ENCODE results near the gene TPSAB1.
"Not testable (repeated sequence)": the region's sequence is repeated elsewhere in the genome, so short reads cannot be mapped to it uniquely, and the experiment has no call there.

TPSAB1 gene

DNA sequence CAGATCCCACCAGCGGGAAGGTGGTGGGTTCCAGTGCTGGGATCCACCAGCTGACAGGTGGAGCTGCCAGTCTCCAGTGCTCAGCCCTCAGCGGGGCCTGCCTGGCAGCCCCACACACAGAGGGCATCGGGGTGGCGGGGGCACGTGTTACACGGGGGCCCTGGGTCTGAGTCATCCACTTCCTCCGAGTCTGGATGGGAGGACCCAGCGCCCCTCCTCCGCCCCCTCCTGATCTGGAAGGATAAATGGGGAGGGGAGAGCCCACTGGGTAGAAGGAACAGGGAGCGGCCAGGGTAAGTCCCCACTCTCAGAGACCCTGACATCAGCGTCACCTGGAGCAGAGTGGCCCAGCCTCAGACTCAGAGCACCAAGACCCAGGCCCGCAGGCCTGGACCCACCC lies at the start of gene TPSAB1:
TSS of gene TPSAB1 (plus strand) at position 270 of the 400 bp plus-strand sequence. CDS start 234 bp downstream, outside the sequence.
- not testable (repeated sequence) for DNase-seq

DNA sequence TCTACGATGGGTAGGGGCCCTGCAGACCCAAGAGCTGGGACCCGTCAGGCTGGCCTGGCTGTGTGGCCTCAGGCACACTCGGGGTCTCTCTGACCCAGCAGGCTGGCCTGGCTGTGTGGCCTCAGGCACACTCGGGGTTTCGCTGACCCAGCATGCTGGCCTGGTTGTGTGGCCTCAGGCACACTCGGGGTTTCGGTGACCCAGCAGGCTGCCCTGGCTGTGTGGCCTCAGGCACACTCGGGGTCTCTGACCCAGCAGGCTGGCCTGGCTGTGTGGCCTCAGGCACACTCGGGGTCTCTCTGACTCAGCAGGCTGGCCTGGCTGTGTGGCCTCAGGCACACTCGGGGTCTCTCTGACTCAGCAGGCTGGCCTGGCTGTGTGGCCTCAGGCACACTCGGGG lies 49.7 kb upstream of the TPSAB1 start:
- not testable (repeated sequence) for DNase-seq

DNA sequence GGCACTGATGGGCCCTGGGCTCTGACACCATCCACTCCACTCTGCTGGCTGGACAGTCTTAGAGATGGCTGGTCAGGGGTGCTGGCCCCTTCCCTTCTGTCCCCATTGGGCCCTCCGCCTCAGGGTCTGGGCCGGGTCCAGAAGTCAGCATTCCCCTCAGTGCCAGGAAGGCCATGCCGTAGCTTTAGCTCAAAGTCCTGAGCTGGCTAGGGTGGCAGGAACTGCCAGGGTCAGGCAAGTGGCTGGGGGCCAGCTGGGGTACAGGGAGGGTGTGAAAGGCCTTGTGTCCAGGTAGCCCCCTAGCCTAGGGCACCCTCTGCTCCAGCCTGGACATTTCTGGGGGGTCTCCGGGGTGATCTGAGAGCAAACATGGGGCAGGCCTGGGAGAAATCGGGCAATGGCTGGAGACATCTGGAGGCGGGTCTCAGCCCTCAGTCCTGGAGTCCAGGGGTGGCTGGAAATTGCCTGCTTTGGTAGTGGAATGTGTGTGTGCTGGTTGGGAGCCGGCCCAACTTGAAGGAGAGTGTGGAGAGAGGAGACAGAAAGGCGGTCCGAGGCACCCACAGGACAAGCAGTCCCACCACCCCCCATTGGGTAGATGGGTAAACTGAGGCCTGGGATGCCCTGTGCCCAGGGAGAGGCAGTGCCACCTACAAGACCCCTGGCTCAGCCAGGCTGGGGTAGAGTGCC lies 48.0 kb upstream of the TPSAB1 start:
- no peak for DNase-seq

DNA sequence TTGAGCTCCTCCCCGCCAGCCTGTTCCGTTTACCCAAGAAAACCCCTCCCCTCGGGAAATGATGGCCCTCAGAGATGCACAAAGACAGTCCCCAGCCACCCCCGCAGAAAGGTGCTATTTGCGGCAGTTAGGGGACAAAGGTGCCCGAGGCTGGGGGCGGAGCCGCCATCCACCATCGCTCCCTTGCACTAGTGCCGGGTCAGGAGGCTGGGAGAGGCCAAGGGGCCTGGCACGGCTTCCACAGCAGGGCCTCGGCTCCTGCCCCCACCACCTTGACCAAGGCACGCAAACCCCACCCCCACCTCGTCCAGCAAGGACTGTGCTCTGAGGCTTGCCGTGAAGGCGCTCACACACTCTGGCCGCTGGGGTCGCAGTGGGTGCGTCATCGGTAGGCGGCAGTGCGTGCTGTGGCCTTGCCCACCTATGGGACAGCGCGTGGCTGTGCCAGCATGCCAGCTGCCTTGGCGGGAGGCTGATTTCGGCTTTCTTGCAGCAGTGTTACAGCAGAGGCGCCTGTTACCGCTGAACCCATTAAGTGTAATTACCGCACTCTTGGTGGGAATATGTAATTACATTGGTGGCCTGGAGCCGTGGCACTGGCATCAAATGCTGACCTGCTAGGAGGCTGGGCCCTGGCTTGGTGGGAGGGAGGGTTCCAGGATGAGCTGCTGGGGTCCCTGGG lies 47.2 kb upstream of the TPSAB1 start:
- DNase-seq, result no peak

DNA sequence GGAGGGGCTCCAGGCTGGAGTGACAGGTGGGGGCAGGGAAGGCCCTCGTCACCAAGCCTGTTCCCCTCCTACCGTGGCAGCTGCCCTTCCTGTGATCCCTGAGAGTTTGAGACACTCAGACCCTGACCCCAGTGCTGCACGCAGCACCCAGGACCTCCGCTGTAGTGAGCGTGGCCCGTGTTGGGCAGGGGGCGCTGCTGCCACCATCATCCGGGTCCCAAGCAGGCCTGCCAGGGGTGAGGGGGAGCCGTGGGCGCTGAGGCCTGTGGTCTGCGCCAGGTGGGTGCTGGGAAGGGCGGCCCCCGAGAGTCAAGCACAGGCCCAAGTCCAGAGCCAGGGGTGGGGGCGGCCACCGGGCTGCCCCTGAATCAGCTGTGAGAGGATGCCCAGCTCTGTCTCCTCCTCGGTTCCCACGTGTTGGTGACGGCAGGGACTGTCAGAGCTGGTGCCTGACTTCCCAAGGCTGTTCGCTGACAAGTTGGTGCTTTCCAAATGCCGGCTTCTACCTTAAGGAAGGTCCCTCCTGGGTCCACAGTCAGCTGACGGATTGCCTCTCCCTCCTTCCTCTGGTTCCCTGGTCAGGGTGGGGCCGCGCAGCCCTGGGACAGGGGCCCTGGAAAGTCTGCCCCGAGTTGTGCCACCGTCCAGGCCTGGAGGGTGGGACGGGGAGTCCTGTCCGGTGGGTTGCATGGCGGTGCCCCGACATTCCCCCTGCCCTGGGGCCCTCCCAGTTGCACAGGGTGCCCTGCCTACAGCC lies 46.5 kb upstream of the TPSAB1 start:
- DNase-seq, result no peak

DNA sequence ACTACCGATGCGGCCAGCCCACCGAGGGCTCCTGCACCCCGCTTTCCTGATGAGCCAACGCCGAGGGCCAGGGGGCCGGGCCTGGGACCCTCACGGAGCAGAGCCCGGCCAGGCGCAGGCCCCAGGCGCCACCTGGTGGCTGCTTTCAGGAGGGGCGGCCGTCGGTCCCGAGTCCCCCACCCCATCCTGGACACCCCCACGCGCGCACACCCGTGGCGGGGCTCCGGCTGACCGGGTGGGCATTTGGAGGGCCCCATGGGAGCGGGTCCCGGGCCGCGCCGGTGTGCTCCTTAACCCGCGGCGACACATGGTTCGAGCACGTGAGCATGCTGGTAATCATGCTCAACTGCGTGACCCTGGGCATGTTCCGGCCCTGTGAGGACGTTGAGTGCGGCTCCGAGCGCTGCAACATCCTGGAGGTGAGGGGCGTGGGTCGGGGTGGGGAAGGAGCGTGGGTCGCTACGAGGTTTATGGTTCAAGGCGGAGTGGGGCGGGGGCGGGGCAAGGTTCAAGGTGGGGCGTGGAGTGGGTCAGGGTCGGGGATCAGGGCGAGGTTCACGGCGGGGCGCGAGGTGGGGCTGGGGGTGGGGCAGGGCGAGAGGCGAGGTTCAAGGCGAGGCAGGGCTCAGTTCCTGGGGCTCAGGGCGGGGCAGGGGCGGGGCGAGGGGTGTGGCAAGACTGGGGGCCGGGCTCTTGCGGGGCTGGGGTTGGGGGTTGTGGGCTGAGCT lies 45.7 kb upstream of the TPSAB1 start:
- DNase-seq, result peak in 2 of 3 donors; percentile 11 to 39

DNA sequence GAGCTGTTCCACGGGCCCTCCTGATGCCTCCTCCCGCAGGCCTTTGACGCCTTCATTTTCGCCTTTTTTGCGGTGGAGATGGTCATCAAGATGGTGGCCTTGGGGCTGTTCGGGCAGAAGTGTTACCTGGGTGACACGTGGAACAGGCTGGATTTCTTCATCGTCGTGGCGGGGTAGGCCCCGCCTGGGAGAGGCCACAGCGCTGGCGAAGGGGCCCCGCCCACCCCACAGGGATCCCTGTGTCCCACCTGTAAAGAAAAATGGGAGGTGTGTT lies 45.2 kb upstream of the TPSAB1 start:
- DNase-seq, result no peak

DNA sequence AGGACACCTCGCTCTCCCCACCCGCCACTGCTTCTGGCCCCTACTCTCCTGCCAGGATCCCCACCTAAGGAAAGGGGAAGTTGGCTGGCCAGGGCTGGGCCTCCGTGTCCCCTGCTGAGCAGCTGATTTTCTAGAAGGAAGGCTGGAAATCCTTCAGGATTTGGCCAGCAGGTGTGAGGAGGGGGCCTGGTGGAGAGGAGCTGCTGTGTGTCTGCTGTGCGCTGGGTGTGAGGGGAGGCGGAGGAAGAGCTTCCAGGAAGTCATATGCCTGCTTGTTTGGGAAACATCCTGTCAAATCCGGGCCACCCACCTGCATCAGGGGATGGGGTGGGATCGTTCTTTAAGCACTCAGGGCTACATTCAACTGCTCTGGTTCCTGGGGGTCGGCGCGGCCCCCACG lies 44.0 kb upstream of the TPSAB1 start:
- no peak for DNase-seq

DNA sequence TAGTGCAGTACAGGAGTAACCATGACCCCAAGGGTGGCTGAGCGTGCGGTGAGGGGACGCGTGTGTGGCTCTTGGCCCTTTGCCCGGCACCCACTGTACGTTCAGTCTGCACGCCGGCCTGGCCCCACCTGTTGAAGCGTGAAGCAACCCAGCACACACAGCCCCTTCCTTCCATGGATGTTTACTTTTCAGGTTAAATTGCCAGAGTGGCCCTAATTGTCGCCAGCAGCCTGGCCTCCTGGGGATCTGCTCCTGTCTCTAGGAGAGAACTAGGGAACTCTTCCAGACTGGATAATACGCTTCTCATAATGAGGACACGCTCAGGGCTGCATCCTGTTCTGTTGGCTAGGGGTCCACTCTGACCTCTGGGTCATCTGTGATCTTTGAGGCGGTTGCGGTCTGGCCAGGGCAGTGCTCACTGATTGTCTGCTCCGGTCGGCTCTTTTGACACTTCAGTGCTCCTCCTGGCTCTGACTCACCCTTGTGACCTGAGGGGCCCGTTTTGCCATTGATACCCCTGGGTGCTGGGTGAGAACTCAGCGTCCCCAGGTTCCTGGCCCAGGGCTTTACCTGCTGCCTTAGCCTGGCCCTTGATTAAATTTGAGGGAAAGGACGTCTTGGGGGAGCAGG lies 43.2 kb upstream of the TPSAB1 start:
- no peak for DNase-seq

DNA sequence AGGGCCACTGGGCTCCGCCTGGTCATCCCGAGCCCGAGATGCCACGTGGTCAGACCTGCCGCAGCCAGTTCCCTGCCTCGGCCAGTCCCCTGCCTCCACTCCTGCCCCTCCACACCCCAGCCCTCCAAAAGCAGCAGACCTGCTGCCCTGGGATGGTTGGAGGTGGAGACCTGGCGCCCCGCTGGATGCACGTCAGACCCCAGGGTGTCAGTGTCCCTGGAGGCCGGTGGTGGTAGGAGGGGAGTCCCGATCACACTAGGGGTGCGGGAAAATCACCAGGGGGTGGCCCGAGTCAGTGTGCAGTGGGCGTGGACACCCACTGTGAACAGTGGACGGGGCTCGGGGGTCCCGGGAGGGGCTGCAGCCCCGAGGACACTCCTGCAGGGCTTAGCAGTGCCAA lies 42.3 kb upstream of the TPSAB1 start:
- no peak for DNase-seq

DNA sequence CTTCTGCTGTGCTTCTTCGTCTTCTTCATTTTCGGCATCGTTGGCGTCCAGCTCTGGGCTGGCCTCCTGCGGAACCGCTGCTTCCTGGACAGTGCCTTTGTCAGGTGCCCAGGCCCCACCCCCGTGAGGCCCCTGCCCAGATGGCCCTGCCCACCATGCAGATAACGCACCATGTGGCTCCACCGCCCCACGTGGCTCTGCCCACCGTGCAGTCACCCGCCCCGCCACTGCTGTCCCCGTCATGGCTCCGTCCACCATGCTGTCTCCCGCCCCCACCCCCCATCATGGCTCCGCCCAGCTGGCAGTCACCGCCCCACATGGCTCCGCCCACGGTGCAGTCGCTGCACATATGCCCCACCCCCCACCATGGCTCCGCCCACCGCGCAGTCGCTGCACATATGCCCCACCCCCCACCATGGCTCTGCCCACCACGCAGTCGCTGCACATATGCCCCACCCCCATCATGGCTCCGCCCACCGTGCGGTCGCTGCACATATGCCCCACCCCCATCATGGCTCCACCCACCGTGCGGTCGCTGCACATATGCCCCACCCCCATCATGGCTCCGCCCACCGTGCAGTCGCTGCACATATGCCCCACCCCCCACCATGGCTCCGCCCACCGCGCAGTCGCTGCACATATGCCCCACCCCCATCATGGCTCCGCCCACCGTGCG lies 41.7 kb upstream of the TPSAB1 start:
- not testable (repeated sequence) for DNase-seq

DNA sequence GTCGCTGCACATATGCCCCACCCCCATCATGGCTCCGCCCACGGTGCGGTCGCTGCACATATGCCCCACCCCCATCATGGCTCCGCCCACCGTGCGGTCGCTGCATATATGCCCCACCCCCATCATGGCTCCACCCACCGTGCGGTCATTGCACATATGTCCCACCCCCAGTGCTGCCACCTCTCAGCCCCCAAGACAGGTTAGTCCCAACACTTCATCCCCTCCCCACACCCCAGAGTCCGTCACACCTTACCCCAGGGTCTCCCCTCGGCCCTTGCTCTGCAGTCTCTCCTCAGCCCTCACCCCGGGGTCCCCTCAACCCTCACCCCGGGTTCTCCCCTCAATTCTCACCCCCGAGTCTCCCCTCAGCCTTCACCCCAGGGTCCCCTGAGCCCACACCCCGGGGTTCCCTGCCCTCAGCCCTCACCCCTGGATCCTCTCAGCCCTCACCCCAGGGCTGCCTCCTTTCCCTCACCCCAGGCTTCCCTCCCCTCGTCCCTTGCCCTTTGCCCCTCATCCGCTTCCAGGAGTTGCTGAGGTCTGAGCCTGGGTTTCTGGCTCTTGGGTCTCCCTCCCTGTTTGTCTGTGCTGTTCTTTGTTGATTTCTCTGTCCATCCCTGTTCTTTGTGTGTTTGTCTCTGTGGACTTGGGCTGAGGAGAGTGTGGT lies 41.0 kb upstream of the TPSAB1 start:
- DNase-seq, result no peak

DNA sequence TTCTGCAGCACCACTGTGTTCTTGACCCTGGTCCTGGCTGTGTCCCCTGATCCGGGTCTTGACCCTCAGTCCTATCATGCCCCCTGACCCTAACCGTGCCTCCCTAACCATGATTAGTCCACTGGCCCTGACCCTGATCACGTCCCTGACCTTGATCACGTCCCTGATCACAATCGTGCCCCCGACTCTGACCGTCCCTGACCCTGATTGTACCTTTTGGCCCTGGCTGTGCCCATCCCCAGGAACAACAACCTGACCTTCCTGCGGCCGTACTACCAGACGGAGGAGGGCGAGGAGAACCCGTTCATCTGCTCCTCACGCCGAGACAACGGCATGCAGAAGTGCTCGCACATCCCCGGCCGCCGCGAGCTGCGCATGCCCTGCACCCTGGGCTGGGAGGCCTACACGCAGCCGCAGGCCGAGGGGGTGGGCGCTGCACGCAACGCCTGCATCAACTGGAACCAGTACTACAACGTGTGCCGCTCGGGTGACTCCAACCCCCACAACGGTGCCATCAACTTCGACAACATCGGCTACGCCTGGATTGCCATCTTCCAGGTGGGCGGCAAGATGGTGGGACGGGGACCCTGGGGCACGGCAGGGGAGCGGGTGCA lies 40.4 kb upstream of the TPSAB1 start:
- no peak for DNase-seq

DNA sequence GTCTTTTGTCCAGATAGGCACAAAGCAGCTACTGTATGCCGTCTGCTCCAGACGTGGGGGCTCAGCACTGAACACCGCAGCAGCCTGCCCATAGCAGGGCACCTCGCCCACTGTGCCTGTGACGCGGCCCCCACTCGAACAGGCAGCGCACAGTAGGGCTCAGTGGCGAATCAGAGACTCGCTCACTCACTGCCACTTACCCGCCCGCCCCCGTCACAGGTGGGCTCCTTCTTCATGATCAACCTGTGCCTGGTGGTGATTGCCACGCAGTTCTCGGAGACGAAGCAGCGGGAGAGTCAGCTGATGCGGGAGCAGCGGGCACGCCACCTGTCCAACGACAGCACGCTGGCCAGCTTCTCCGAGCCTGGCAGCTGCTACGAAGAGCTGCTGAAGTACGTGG lies 39.1 kb upstream of the TPSAB1 start:
- DNase-seq, result no peak

DNA sequence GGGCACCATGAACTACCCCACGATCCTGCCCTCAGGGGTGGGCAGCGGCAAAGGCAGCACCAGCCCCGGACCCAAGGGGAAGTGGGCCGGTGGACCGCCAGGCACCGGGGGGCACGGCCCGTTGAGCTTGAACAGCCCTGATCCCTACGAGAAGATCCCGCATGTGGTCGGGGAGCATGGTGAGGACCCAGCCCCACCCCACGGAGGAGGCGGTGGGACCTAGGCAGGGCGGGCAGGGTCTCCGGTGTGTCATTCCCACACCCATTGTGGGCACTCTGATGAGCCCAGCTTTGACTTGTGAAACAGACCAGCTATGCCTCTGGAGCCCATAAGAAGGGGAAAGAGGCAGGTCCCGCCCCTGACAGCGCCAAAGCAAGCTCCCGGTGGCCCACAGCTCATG lies 38.2 kb upstream of the TPSAB1 start:
- DNase-seq, result no peak

DNA sequence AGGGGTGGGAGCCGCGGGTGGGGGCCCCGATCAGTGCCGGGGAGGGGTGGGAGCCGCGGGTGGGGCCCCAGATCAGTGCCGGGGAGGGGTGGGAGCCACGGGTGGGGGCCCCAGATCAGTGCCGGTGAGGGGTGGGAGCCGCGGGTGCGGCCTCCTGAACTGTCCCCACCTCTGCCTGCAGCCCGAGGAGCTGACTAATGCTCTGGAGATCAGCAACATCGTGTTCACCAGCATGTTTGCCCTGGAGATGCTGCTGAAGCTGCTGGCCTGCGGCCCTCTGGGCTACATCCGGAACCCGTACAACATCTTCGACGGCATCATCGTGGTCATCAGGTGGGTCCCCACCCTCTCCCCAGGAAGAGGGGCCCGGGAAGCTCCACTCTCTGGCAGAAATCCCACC lies 35.6 kb upstream of the TPSAB1 start:
- no peak for DNase-seq

DNA sequence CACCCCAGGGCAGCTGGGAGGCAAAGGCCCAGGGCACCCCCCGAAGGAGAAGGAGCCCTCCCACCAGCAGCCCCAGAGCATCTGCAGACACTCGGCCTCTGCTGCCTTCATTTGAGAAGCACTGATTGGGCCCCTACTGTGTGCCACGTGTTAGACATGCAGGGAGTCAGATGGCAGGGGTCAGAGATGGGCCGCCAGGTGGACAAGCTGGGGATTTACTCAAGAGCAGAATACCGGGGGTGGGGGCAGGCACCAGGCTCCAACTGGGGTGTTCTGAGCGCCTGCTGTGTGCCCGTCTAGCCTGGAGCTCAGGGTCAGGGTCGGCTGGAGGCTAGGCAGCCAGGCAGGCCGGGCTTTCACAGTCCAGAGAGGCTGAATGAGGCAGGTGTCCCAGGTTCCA lies 34.2 kb upstream of the TPSAB1 start:
- no peak for DNase-seq

DNA sequence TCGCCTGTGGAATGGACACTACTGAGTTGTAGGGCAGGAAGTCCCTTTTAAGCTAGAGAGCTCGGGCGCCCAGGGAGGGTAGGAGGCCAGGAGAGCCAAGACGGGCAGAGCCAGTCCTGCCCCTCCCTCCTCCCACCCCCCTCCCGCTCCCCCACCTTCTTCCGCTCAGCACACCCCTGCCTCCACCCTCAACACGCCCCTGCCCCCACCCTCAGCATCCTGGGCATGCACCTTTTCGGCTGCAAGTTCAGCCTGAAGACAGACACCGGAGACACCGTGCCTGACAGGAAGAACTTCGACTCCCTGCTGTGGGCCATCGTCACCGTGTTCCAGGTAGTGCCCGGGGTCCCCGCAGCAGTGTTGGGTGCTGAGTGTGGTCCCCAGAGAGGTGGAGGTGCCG lies 33.7 kb upstream of the TPSAB1 start:
- no peak for DNase-seq

DNA sequence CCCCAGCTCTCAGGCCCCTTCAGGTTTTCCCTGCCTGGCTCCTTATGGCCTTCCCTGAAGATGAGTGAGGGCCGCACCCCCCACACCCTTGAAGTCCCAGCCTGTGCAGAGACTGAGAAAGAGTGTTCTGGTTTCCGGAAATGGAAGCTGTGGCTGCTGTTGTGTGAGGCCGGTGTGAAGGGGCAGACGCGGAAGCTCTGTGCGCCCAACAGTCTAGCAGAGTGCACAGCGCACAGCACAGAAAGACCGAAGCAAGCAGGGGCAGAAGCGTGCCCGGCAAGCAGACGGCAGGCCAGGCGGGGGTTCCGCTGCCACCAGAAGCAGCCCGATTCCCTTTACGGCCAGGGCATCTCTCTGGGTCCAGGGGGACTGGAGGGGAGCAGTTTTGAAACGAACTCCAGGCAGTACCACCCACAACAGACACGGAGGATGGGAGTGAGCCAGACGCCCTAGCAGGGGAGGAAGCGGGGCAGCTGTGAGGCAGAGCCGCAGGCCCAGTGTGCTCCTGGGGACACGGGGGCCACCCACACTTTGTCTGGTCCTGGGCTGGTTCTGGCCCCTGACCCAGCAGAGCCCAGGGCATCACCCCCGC lies 32.2 kb upstream of the TPSAB1 start:
- no peak for DNase-seq

DNA sequence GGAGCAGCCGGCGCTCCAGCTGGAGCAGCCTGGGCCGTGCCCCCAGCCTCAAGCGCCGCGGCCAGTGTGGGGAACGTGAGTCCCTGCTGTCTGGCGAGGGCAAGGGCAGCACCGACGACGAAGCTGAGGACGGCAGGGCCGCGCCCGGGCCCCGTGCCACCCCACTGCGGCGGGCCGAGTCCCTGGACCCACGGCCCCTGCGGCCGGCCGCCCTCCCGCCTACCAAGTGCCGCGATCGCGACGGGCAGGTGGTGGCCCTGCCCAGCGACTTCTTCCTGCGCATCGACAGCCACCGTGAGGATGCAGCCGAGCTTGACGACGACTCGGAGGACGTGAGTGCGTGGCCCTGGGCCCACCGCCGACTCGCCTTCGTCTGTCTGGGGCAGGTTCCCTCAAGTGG lies 31.4 kb upstream of the TPSAB1 start:
- no peak for DNase-seq

DNA sequence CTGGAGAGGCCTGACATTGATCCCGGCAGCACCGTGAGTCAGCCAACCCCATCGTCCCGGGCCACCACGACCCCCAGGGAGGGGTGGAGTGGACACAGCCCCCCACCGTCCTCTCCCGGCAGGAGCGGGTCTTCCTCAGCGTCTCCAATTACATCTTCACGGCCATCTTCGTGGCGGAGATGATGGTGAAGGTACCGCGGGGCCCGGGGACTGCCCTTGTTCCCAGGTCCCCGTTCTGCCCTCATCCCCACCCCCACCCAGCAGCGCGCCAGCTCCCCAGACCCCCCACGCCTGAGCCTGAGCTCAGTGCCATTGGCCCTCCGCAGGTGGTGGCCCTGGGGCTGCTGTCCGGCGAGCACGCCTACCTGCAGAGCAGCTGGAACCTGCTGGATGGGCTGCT lies 30.0 kb upstream of the TPSAB1 start:
- no peak for DNase-seq

Data from suppressor macrophage treated with lipopolysaccharide for 1 hour (primary cell).